GM18870 (cell line): ENCODE data around the gene REEP1.
"Not testable (repeated sequence)": the region's sequence is repeated elsewhere in the genome, so short reads cannot be mapped to it uniquely, and the experiment has no call there.

ENCODE experiments used
- ATAC-seq: cut with Tn5 transposase; IDR thresholded peaks from one replicate; pipeline ENCODE4 v1.9.1; 2021; ENCODE audit warnings: moderate library complexity; ENCODE audit not compliant: unreplicated experiment

Gene REEP1

GRCh38 chr2:86202336-86202692, 135.1 kb downstream of the REEP1 start:
- no peak for ATAC-seq

- no peak for ATAC-seq
These were observed 135.6 kb downstream of the REEP1 start for GRCh38 chr2:86201671-86202335.

DNA sequence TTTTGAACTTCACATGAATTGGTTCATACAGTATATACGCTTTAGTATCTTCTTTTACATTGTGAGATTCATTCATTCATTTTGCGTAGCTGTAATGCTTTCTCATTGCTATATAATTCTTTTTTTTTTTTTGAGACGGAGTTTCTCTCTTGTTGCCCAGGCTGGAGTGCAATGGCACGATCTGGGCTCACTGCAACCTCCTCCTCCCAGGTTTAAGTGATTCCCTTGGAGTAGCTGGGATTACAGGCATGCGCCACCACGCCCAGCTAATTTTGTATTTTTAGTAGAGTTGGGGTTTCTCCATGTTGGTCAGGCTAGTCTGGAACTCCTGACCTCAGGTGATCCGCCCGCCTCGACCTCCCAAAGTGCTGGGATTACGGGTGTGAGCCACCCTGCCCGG, 136.9 kb downstream of the REEP1 start:
- not testable (repeated sequence) for ATAC-seq

DNA sequence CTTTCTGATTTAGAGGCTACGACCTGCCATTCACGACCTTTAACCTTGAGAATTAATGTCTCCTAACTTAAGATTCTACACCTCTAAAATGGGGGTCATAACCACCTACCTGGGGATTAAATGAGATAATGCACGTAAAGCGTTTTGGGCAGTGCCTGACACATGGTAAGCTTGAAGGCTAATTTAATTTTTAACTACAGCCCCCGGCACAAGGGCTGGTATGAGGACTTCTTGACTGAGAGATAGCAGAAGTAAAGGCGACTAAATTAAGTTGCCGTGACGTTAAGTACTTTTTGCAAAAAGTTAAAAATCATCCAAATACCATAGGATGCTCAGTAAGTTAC, 137.6 kb downstream of the REEP1 start:
- ATAC-seq = no peak

- ATAC-seq = no peak
These were observed 141.5 kb downstream of the REEP1 start for GRCh38 chr2:86195808-86196387.

- peak; percentile 73 for ATAC-seq
These were observed 142.2 kb downstream of the REEP1 start, which contains the start of gene IMMT for GRCh38 chr2:86195055-86195807. Gene IMMT (minus strand): TSS chr2:86195462. CDS start chr2:86195382, 80 bp downstream.

GRCh38 chr2:86194751-86195054, 142.7 kb downstream of the REEP1 start:
- ATAC-seq = no peak

GRCh38 chr2:86193901-86194567, 143.4 kb downstream of the REEP1 start:
- ATAC-seq = no peak

DNA sequence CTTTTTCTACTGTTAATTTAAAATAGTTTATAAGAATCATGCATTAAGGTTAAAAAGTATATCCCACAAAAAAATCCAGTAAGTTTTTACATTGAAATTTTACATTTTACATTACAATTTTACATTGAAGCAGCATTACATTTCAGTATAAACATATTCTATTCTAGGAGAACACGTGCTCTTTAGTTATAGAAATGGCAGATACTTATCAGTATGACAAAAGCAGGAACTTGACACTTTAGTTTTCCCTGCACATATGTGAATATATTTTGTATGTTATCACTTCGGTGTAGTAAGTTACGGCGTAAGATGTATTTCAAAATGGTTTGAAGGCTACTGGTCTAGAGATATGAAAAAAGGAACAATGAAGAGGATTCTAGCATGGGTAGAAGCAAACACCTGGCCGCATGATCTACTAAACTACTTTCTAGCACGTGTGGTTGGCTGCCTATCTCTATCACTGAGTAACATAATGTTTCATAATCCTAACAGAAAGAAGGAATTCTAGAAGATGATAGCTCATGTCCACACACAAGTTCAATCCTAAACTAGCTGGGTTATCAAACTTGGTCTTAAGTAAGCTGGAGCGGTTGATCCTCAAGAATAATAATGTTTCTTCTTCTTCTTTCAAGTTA, 147.5 kb downstream of the REEP1 start:
- ATAC-seq = no peak

- ATAC-seq = no peak
These were observed 151.0 kb downstream of the REEP1 start for GRCh38 chr2:86186431-86186830.

- ATAC-seq = no peak
These were observed 151.8 kb downstream of the REEP1 start for GRCh38 chr2:86185517-86186212.

DNA sequence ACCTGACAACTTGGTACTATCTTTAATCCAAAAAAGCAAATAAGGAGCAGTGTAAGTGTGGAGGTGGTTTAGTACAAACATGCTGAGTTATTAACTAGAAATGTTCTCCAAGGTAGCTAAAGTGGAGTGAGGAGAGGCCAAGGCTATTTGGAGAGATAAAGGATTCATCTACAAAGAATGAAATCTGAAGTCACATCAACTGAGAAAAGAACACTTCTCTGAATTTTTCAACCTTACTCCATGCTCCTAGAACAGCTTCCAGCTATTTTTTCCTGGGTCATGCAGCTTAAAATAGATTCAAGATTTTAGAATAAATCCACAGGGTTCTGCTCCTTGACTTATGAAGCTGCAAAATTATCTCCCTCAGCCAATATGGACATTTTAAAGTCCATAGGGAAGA, 160.8 kb downstream of the REEP1 start:
- ATAC-seq = no peak

GRCh38 chr2:86175828-86176227, 161.6 kb downstream of the REEP1 start:
- ATAC-seq = no peak

GRCh38 chr2:86174445-86174844, 163.0 kb downstream of the REEP1 start:
- ATAC-seq = no peak

DNA sequence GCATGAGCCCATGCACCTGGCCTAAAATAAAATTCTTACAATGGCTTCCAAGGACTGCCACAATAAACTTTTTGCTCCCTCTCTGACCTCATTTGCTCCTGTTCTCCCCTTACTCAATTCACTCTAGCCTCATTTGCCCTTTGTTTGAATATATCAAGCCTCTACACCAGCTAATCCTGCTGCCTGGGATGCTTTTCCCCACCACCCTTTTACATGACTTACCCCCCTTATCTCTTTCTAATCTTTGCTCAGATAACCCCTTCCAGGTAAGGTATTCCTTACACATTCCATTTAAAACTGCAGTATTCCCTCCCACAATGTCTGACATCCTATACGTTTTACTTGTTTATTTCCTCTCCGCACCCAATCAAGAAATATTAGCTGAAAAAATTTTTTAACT, 164.8 kb downstream of the REEP1 start:
- no peak for ATAC-seq

DNA sequence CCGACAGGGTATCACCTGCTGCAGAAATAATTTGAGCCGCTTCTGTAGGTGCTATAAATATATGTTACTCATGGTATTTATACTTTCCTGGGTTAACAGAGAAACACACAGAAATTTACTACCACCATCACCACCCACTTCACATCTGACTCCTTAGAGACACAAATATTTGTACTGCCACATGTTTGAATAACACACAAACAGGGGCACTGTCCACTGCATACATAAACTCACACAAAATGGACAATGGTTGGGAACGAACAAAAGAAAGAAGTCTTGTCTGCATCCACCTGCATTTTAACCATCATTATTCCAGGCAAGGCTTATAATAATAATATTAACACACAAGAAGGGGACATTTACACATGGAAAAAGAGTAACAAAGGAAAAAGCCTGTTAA, 166.1 kb downstream of the REEP1 start:
- no peak for ATAC-seq

DNA sequence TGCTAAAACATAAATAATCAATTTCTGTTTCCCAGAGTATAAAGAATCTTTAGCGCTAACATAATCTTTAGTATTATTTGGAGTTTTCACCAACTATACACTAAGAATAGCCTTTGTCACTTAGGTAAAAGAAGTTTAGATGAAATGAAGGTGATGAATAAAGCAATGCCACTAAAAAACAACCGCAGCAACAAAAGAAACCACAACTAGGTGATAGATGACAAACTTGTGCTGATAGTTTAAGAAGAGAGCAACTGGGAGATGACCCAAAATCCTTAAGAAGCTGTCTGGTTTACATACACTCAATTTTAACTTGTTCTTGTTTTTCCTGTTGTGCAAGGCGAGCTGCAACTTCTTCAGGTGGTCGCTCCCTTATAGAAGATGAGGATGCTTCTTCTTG, 167.0 kb downstream of the REEP1 start:
- ATAC-seq = no peak
